GM19351 (cell line): ENCODE results near the gene PPME1.

Source experiments
- ATAC-seq: cut with Tn5 transposase; IDR thresholded peaks from one replicate; pipeline ENCODE4 v1.9.1; 2021; ENCODE audit warnings: mild to moderate bottlenecking, moderate library complexity; ENCODE audit not compliant: unreplicated experiment

Gene PPME1

DNA sequence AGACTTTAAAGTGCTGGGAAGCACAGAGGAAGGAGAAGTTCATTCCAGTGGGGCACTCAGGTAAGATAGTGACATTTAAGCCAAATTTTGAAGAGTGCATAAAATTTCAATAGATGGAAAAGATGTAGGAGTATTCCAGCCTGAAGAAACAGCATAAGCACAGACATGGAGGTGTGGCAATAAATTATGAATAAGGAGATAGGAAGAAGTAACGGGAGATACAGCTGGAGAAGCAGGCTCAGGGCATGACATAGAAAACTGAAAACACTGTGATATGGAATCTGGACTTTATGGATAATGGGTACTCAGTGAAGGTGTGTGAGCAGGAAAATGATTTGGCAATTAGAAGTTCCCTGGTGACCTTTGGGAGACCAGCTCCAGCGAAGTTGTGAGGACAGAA is 107.0 kb downstream of the PPME1 start:
- ATAC-seq = no peak

DNA sequence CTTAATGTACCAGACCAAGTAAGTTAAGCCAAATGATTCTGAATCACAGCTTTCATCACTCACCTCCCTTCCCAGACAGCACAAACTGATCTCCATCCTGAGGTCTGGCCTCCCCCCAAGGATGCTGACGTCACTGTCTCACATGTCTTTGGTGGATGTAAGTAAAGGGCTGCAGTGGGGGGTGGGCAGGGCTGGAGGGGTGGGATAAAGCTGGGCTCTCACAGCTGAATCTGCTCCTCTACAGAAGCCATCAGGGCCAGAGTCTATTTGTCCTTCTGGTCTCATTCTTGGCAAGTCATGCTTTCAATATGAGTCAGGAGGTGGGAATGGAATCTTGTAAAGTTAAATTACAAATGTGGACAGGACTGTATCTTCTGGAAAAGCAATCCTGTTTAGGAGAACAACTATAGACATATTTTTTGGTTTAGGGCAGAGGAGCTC is 107.7 kb downstream of the PPME1 start:
- no peak for ATAC-seq

DNA sequence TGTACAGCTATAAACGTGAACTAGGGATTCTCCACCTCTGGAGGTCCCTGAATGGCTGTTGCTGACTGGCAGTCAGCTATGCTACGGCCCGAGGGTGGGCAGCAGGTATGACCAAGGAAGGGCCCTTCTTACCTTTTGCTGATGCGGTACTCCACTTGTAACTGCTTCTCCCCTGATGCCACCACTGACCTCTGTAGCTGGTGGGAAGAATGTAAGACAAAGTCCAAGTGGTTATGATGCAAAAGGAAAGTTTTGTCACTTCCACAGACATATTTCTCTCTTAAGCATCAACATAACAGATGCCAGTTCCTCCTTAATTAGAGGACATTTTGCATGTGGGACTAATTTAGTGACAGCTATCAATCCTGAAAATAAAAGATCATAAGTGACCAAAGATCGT is 108.2 kb downstream of the PPME1 start:
- no peak for ATAC-seq

DNA sequence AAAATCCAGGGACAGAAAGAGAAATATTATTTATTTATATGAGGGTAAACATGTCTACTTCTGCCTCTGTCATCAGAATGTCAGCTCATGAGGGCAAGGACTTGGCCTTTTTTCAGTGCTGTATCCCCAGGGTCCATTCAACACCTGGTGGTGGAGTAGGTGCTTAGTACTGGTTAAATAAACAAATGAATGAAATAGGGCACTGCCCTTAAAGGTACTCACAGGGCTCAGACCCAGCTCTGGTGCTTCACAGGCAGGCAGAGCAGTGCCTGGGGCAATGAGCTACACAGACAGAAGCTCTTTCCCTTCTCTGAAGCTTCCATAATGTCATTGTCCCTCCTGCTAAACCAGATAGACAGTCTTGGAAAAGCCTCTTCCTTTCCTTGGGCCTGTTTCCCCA is 109.4 kb downstream of the PPME1 start:
- no peak for ATAC-seq

DNA sequence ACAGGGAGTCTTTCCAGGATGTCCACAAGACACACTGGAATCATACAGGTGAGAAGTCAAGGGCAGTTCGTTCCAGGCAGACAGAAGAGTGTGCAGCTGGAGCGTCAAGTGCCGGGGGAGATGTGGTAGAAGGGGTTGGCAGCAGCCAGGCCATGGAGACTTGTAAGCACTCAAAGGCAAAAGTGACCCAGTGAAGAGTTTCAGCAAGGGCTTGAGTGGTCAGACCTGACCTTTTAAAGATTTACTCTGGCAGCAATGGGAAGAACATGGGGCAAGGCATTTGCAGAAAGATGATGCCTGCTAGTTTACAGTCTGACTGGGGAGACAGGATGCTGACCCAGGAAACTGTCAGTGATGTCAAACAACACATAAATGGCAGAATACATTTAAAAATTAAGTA is 111.3 kb downstream of the PPME1 start:
- no peak for ATAC-seq

DNA sequence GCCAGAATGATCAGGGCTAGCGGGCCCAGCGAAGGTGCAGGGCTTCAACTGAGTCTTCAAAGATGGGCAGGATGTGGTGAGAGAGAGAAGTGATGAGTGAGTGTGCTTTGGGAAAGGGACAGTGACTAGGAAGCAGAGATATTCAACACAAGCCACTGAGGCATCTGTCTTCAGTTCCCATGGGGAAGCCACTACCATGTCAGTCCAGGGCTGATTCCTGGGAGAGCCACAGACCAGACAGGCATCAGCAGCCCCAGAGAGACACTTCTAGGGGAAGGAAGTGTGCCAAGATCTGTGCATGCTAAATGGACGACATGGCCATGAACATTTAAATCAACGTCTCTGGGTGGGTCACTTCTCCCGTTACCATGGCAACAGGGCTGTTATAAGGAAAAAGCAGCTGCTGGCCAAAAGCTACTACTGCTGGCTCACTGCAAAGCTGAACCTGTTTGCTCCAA is 111.9 kb downstream of the PPME1 start:
- no peak for ATAC-seq

DNA sequence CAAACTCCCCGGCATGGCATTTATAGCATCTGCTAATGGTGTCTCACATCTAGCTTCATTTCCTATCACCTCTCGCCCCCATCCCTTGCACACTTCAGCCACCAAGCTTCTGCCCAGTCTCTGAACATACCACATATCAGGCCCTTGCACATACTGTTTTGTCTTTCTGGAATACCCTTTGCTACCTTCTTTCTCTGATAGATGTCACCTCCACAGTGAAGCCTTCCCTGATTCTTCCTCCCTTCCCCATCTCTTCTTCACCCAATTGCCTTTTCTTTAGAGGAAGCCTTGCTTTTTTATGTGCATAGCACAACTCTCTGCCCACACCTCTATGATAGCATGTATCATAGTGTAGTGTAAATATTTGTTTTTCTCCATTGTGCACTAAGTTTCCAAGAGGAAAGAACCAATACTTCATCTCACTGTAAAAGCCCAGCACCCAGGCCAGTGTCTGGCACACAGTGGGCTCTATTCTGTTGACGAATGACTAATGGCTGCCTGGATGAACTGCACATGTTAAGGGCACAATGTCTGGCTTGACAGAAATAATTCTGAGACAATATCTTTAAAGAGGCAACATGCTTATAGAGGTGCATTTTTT is 112.6 kb downstream of the PPME1 start:
- no peak for ATAC-seq

DNA sequence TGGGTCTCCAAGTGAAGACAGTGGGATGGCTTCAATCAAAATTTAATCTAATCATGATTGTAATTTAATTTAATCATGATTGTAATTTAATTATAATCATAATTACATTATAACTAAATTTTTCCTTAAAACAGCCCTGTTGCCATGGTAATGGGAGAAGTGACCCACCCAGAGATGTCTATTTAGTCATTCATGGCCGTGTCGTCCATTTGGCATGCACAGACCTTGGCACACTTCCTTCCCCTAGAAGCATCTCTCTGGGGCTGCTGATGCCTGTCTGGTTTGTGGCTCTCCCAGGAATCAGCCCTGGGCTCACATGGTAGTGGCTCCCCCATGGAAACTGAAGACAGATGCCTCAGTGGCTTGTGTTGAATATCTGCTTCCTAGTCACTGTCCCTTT is 113.4 kb downstream of the PPME1 start:
- ATAC-seq = no peak

DNA sequence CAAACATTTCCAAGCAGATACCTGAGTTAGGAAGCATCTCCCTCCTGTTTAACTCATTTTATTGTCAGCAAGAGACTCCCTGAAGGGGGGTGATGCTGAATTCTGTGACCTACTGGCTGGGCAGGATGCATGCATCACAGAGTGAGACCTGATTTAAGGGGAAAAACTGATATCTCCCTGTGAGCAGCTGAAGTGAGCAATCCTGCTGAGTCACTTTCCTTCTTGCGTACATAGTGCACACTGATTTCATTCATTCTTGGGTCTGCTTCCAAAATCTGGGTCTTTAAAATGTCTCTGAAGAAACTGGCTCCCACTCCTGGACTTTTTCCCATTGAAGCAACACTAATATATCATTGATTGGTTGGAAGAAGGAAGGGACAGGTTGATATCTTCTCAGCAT is 117.1 kb downstream of the PPME1 start:
- ATAC-seq = no peak

DNA sequence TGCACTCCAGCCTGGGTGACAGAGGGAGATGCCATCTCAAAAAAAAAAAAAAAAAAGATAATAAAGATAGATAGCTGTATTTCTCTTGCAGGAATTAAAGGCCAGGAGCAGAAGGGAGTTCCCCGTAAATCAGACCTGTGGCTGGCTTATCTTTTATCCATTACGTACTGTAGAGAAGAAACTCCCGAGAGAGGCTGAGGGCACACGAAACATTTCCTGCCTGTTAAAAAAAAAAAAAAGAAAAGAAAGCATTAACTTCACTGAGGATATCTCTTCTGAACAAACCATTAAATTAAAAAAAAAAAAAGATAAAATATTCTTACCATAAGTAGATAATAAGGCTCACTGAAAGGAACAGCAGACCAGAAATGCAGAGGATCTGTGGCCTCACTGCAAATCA is 117.8 kb downstream of the PPME1 start:
- ATAC-seq = no peak

DNA sequence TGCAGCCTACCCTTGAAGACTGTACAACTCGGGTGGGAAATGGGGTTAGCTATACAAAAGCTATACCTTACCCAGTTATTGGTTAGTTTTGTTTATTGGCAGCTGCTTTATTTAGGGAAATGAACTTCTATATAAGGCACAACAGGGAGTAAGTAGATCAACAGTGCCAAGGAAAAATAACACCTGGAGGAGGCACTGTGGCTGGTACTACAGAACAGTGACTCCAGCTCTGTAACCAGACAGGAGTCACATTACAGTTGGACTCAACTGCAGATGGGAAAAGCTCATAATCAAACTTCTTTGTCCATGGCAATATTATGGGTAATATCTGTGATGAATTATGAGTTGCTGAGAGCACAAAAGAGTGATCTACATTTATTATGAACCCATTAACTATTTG is 126.4 kb downstream of the PPME1 start:
- ATAC-seq = no peak

DNA sequence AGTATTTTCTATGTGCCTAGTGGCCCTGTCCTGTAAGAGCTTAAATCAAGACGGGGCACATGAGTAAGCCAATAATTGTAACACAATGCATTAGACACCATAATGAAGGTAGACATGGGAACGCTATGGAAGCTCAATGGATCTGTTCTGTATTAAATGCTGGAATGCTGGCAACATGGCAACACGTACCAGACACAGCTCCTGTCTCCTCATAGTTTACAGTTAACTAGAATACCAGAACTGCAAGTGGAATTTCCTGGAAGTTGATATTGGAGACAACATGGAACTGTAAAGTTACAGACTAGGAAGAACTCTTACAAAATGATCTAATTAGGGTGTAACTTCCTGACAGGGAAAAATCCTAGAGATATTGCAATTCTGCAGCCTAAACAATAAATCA is 127.9 kb downstream of the PPME1 start:
- ATAC-seq = no peak
